ENCODE results near the gene MBD3.

MBD3 gene

GRCh38 chr19:1592024-1592754 is 476 bp downstream of the MBD3 start:
- DNase-seq: peak; percentile 83

GRCh38 chr19:1591421-1592023 is 1.1 kb downstream of the MBD3 start:
- DNase-seq: no peak

- no peak for DNase-seq
Observed at GRCh38 chr19:1590641-1591397, 1.8 kb downstream of the MBD3 start.

DNA sequence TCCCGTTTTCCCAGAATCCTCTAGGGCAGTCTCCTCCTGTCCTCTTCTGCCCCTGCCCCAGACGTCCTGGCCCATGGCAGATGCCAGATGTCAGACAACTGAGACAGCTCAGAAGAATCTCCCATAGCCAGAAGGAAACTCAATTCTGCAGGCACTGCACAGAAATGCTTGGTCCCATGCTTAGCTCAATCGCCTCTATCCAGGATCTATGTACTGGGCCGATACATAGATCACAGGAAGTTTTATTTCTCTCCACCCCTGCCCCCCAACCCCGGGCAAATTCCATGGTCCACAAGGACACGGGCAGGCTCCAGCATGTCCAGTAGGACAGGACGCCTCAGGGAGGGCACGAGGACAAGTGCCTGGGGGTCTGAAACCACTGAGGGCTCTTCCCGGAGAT is 4.8 kb downstream of the MBD3 start:
- no peak for DNase-seq

GRCh38 chr19:1585243-1585580 is 7.5 kb downstream of the MBD3 start:
- DNase-seq: no peak

DNA sequence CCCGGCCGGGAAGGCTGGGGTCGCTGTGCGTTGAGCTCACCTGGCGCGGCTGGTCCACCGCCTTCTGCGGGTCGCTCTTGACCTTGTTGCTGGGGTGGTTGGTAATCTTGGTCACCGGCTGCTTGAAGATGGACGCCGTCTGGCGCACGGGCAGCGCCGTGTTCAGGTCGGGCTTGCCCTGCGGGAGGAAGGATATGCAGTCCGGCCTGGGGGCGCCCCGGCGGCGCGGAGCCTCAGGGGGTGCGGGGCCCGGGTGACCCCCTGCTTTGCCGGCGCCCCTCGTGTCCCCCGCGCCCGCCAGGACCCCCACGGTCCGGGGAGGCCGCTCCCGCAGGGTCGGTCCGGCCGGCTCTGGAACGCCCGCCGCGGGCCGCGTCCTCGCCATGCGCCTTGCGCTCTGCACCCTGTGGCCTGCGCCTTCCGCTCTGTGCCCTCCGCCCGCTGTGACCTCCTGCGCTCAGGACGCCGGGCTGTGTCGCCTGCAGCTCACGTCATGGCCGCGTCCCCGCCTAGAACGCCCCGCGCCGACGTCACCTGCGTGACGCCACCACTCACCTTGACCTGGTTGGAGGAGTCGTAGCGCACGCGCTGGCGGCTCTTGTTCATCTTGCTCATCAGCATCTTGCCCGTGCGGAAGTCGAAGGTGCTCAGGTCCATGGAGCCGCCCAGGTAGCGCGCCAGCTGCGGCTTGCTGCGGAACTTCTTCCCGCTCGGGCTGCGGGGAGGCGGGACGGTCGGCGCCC is 8.0 kb downstream of the MBD3 start:
- no peak for DNase-seq

DNA sequence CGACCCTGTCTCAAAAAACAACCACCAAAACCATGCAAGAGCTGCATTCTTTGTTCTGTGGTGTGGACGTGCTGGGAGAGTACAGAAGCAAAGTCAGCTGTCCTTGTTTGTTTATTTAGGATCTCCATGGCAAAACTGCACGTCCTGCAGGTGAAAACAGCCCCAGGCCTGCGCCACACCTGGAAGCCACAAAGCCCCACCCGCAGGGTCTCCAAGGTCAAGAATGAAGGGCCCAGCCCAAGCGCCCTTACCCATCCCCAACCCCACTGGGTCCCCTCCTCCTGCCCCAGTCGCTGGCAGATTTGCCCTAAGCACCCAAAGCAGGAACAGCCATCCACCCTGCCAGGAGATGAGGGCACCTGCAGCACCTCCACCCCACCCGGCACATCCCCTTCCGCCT is 10.5 kb downstream of the MBD3 start:
- no peak for DNase-seq

GRCh38 chr19:1580957-1581356 is 11.7 kb downstream of the MBD3 start:
- DNase-seq: no peak

DNA sequence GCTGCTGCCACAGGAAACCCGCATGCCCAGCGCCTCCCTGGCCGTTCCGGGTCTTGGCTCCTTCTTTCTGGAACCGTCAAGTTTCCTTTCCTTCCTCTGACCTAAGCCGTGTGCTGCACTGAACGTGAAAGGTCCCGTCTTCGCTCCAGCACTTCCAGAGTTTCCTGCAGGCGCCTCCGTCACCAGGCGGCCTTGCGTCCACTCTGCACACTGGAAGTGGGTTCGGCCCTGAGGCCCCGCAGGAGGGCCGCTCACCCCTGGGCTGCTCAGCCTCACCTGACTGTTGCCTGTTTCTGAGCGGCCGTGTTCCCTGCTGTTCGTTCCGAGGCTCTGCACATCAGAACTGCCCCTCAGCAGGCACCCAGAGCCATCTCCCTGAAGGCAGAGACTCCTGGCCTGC is 12.3 kb downstream of the MBD3 start:
- no peak for DNase-seq

DNA sequence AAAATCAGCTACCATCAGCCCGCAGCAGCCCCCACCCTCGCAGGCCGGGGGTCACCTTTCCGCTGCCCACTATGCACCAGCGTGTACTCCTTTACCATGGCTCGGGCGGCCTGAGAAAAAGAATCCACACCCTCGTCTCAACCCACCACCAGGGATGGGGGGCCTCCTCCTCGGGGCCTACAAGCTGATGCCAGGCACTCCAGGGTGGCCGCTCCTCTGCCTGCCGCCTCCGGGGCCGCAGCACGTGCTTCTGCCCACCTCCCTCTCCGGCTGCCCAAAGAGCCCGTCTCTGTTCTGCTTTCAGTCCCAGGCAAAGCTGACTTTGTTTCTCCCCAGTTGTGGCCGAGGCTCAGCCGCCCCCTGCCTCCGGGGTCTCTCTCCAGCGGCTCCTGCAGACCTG is 13.4 kb downstream of the MBD3 start:
- no peak for DNase-seq

DNA sequence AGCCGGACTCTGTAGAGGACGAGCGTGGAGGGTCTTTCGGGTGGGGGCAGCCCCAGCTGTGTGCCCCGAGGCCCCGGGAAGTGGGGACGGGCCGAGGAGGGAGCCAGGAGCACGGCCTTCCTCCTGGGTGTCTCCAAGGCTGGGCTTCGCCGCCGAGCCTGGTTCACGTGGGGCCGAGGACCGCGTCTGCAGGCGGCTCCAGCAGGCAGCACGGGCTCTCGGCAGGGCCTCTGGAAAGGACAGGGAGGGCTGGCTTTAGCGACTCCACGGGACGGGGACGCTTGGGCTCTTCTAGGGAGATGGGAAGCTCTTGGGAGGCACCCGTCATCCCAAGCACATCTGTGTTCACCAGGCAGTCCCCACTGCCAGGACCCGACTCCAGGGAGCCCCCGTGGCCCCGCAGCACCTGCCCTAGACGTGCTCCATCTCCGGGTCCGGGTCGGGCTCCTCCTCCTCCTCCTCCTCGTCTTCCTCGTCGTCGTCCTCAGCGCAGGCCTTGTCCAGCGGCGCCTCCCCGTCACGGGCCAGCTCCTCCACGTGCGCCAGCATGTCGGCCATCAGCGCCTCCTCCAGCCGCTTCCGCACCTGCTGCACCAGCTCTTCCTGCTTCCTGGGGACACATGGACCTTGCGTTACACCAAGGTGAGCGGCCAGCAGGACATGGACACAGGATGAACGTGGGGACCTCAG is 14.6 kb downstream of the MBD3 start:
- DNase-seq: no peak

DNA sequence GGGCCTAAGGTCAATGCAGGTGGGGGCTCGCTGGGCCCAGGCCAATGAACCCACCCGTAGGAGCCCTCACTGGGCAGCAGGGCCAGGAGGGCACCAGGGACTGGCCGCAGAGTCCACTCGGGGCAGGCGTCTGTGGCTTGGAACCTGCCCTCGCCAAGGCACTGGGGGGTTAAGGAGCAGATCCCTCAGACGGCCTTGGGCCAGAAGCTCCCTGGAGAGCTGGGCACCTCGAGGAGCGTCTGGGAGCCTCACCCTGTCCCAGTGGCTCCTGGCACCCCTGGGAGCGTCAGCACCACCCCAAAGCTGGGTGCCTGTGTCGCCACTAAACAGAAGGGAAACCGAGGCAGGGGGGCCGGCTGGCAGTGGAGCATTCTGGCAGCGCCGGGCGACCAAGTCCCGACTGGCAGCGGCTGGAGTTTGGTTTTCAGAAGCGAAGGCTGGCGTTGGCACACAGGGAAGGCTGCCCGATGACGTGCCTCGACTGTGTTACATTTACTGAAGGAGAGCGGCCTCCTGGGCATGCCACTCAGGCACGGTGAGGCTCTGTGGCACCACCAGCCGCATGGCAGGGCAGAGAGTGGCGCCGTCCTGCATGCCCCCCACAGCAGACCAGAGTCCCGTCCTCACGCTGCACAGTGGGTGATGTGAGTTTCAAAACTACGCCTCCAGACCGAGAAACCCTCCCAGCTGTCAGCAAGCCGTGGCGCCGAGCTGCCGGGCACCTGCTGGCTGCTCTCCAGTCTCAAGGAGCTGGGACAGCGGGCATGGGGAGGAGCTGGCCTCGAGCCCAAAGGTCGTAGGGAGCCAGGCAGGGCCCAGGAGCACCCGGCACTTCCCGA is 15.4 kb downstream of the MBD3 start:
- no peak for DNase-seq

GRCh38 chr19:1576242-1577089 is 16.2 kb downstream of the MBD3 start:
- DNase-seq: no peak

DNA sequence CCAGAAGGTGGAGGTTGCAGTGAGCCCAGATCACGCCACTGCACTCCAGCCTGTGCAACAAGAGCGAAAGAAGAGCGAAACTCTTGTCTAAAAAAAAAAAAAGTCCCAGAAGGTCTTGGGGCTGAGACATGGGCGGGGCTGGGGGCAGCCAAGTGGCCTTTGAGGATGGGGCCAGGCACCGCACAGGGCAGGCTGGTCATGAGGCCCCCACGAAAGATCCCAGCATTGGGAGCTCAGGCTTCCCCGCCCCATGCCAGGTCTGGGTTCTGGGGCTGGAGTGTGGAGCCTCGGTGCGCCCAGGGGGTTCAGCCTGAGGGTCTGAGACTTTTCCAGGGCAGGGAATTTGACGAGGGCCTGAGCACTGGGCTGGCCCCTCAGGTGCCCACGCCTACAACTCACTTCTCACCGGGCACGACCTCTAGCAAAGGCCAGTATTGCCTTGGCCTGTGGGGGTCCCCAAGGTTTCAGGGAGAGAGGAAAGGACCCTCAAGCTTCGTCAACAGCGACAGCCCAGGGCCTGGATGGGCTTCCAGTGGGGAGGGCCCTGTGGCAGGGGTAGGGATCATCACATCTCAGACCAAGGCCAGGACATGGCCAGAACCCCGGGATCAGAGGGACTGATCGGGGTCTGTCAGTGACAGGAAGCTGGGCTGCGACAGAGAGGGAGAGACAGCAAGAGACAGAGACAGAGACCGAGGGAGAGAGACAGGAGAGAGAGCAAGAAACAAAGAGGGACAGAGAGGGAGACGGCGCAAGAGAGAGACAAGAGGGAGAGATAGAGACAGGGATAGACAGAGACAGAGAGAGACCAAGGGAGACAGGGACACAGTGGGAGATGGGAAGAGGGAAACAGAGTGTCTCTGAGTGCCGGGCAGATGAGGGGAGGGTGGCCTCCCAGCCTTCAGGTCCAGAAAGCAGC is 17.1 kb downstream of the MBD3 start:
- DNase-seq: no peak

- no peak for DNase-seq
Observed at GRCh38 chr19:1574354-1575136, 18.1 kb downstream of the MBD3 start.

DNA sequence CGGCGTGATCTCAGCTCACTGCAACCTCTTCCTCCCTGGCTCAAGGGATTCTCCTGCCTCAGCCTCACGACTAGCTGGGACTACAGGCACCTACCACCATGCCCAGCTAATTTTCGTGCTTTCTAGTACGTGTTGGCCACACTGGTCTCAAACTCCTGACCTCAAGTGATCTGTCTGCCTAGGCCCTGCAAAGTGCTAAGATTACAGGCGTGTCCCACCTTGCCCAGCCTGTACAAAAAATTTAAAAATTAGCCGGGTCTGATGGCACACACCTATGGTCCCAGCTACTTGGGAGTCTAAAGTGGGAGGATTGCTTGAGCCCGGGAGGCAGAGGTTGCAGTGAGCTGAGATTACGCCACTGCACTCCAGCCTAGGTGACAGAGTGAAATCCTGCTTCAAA is 19.9 kb downstream of the MBD3 start:
- no peak for DNase-seq

- no peak for DNase-seq
Observed at GRCh38 chr19:1571358-1571757, 21.3 kb downstream of the MBD3 start.

GRCh38 chr19:1570836-1571235 is 21.8 kb downstream of the MBD3 start:
- DNase-seq: no peak

DNA sequence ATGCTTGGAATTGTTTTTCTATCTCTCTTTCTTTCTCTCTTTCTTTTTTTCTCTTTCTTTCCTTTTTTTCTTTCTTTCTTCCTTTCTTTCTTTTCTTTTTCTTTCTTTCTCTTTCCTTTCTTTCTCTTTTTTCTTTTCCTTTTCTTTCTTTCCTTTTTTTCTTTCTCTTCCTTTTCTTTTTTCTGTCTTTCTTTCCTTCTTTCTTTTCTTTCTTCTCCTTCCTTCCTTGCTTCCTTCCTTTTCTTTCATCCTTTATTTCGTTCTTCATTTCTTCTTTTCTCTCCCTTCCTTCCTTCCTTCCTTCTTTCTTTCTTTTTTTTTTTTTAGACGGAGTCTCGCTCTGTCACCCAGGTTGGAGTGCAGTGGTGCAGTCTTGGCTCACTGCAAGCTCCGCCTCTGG is 22.7 kb downstream of the MBD3 start:
- DNase-seq: no peak

Measured in NCI-H226 (cell line).